ENCODE results near the gene ALDH9A1. TPM values are rescaled to one million over a fixed set of nuclear protein-coding genes. Genes with fewer than 3 reads are reported as not detected.

ALDH9A1 gene
- total RNA-seq = 127 and 171 TPM in 2 replicates

GRCh38 chr1:165697881-165698760 lies at the start of gene ALDH9A1:
ALDH9A1 (minus strand) TSS chr1:165698562; CDS start chr1:165698558, 4 bp downstream.

GRCh38 chr1:165630629-165631341 lies 67.6 kb downstream of the ALDH9A1 start, which contains the start of gene MGST3:
MGST3 (plus strand) TSS chr1:165631234; CDS start chr1:165649848, 18,614 bp downstream.

Other genes with a start within 250 kb of the ALDH9A1 start
- gene LRRC52, start 154.6 kb downstream of the ALDH9A1 start, total RNA-seq = not detected in 2 replicates
- gene MGST3, start 67.3 kb downstream of the ALDH9A1 start, total RNA-seq = 249 and 255 TPM in 2 replicates
- 65.0 and 74.0 TPM in 2 replicates for gene TMCO1, start 70.3 kb upstream of the ALDH9A1 start, total RNA-seq
- 49.8 and 52.1 TPM in 2 replicates for gene UCK2, start 129.1 kb upstream of the ALDH9A1 start, total RNA-seq